Kidney capillary endothelial cell (primary cell): ENCODE results near the gene TNPO1.
A peak's percentile ranks its signal among the peaks of the same experiment; 100 is the strongest.
"Not testable (repeated sequence)": the region's sequence is repeated elsewhere in the genome, so short reads cannot be mapped to it uniquely, and the experiment has no call there.

Experiments used
- DNase-seq: peaks from one replicate; pipeline ENCODE4 v3.0.0-alpha.2; 2018; ENCODE audit warnings: low spot score

TNPO1 gene

GRCh38 chr5:72934953-72935725 lies 118.7 kb downstream of the TNPO1 start:
- not testable (repeated sequence) for DNase-seq

- DNase-seq = no peak
These were observed 120.4 kb downstream of the TNPO1 start for GRCh38 chr5:72936893-72937292.

- no peak for DNase-seq
These were observed 121.1 kb downstream of the TNPO1 start for GRCh38 chr5:72937517-72938061.

- DNase-seq = no peak
These were observed 121.7 kb downstream of the TNPO1 start for GRCh38 chr5:72938206-72938605.

- no peak for DNase-seq
These were observed 123.6 kb downstream of the TNPO1 start for GRCh38 chr5:72940082-72940481.

- DNase-seq = no peak
These were observed 126.8 kb downstream of the TNPO1 start for GRCh38 chr5:72943307-72943706.

GRCh38 chr5:72947498-72947897 lies 131.0 kb downstream of the TNPO1 start:
- DNase-seq = no peak

GRCh38 chr5:72949481-72949880 lies 133.0 kb downstream of the TNPO1 start:
- no peak for DNase-seq

- peak; percentile 75 for DNase-seq
These were observed 135.4 kb downstream of the TNPO1 start for GRCh38 chr5:72951671-72952468.

- DNase-seq = no peak
These were observed 137.9 kb downstream of the TNPO1 start for GRCh38 chr5:72954389-72954788.

GRCh38 chr5:72955143-72955767 lies 138.8 kb downstream of the TNPO1 start:
- DNase-seq = peak; percentile 73

GRCh38 chr5:72955768-72956323 lies 139.4 kb downstream of the TNPO1 start, which contains the start of gene FCHO2:
Gene FCHO2 (plus strand): TSS chr5:72956041. CDS start chr5:72956097, 56 bp downstream.
- peak; percentile 98 for DNase-seq

GRCh38 chr5:72956324-72957140 lies 140.1 kb downstream of the TNPO1 start:
- DNase-seq = peak; percentile 51

GRCh38 chr5:72957337-72957736 lies 140.9 kb downstream of the TNPO1 start:
- no peak for DNase-seq

GRCh38 chr5:72959257-72959656 lies 142.8 kb downstream of the TNPO1 start:
- DNase-seq = no peak
